ENCODE measurements around the gene KRTAP20-4. TPM values are rescaled to one million over a fixed set of nuclear protein-coding genes. Genes with fewer than 3 reads are reported as not detected.

Gene KRTAP20-4
- total RNA-seq, 2 experiments from 2014 or later, result not detected

GRCh38 chr21:30615199-30615598, 5.2 kb upstream of the KRTAP20-4 start:
- POLR2A ChIA-PET, result no interaction called here

GRCh38 chr21:30616125-30616524, 4.3 kb upstream of the KRTAP20-4 start, which contains the start of gene KRTAP20-1:
Gene KRTAP20-1, plus strand, starts transcription at chr21:30616425. Its CDS starts 30 bp downstream, at chr21:30616455.
- DNase-seq (ENCODE audit: low spot score), result no peak
- H2AFZ ChIP-seq (ENCODE audit: low read length), result no peak within 1 kb of the TSS
- H4K20me1 ChIP-seq (ENCODE audit: insufficient read depth, low read length), result no peaks in the 10 kb centered on the region
- H3K79me2 ChIP-seq (ENCODE audit: insufficient read depth, low read depth, low read length), result no peaks in the 10 kb centered on the region
- CTCF ChIA-PET (ENCODE audit: unreplicated experiment), result no interaction called here
- H3K4me1 ChIP-seq (ENCODE audit: insufficient read depth, low read length, poor library complexity, severe bottlenecking), result no peaks in the 10 kb centered on the region
- no peaks in the 10 kb centered on the region for H3K9me2 ChIP-seq (ENCODE audit: insufficient read depth, low read length)
- H3K9me3 ChIP-seq (ENCODE audit: low read length), result no peaks in the 10 kb centered on the region
- H3K4me3 ChIP-seq (ENCODE audit: low read depth, low read length, poor library complexity, severe bottlenecking), result no peak within 1 kb of the TSS
- intact Hi-C loops (cut with micrococcal nuclease; ENCODE audit: unreplicated experiment), result no loop called here
- TF ChIP-seq EZH2phosphoT487 (IDR thresholded peaks at IDR 0.05; ENCODE audit: borderline replicate concordance, low read depth, low read length) (no peak), CTCF (conservative IDR thresholded peaks at IDR 0.05; ENCODE audit: low read length) (no peak)
- H3K4me2 ChIP-seq (ENCODE audit: low read length), result no peak within 1 kb of the TSS
- H3K27ac ChIP-seq (ENCODE audit: low read depth, low read length, poor library complexity, severe bottlenecking), result no peak within 1 kb of the TSS
- no TSS peak for BruUV-seq (replicated peaks)
- H3K36me3 ChIP-seq (ENCODE audit: insufficient read depth, low read length), result no peaks in the 10 kb centered on the region
- POLR2A ChIA-PET, result no interaction called here

More at GRCh38 chr21:30615199-30615598, 5.2 kb upstream of the KRTAP20-4 start:
- H3K4me1 ChIP-seq (ENCODE audit: insufficient read depth, low read length, poor library complexity, severe bottlenecking), result no peaks in the 10 kb centered on the region
- no peak overlapping the region for H2AFZ ChIP-seq (ENCODE audit: low read length)
- no peak for TF ChIP-seq CTCF (conservative IDR thresholded peaks at IDR 0.05; ENCODE audit: low read length)
- TF ChIP-seq EZH2phosphoT487 (IDR thresholded peaks at IDR 0.05; ENCODE audit: borderline replicate concordance, low read depth, low read length), result no peak
- no peaks in the 10 kb centered on the region for H3K79me2 ChIP-seq (ENCODE audit: insufficient read depth, low read depth, low read length)
- H3K4me3 ChIP-seq (ENCODE audit: low read depth, low read length, poor library complexity, severe bottlenecking), result no peak overlapping the region
- intact Hi-C loops (cut with micrococcal nuclease; ENCODE audit: unreplicated experiment), result no loop called here
- no peaks in the 10 kb centered on the region for H3K9me2 ChIP-seq (ENCODE audit: insufficient read depth, low read length)
- H3K4me2 ChIP-seq (ENCODE audit: low read length), result no peak overlapping the region
- CTCF ChIA-PET (ENCODE audit: unreplicated experiment), result no interaction called here
- H3K36me3 ChIP-seq (ENCODE audit: insufficient read depth, low read length), result no peaks in the 10 kb centered on the region
- BruUV-seq (replicated peaks), result no TSS peak
- H3K27ac ChIP-seq (ENCODE audit: low read depth, low read length, poor library complexity, severe bottlenecking), result no peak overlapping the region
- H3K9me3 ChIP-seq (ENCODE audit: low read length), result no peaks in the 10 kb centered on the region
- H4K20me1 ChIP-seq (ENCODE audit: insufficient read depth, low read length), result no peaks in the 10 kb centered on the region
- no peak for DNase-seq (ENCODE audit: low spot score)

- CTCF ChIA-PET (ENCODE audit: unreplicated experiment), result no interaction called here
- Histone ChIP-seq H3K9me3 (ENCODE audit: low read length) (no peaks in the 10 kb centered on the region), H3K9me2 (ENCODE audit: insufficient read depth, low read length) (no peaks in the 10 kb centered on the region), H4K20me1 (ENCODE audit: insufficient read depth, low read length) (no peaks in the 10 kb centered on the region), H3K4me2 (ENCODE audit: low read length) (no peak overlapping the region), H3K4me3 (ENCODE audit: low read depth, low read length, poor library complexity, severe bottlenecking) (no peak overlapping the region), H2AFZ (ENCODE audit: low read length) (no peak overlapping the region), H3K4me1 (ENCODE audit: insufficient read depth, low read length, poor library complexity, severe bottlenecking) (no peaks in the 10 kb centered on the region), H3K27ac (ENCODE audit: low read depth, low read length, poor library complexity, severe bottlenecking) (no peak overlapping the region), H3K36me3 (ENCODE audit: insufficient read depth, low read length) (no peaks in the 10 kb centered on the region), H3K79me2 (ENCODE audit: insufficient read depth, low read depth, low read length) (no peaks in the 10 kb centered on the region)
- no peak for TF ChIP-seq CTCF (conservative IDR thresholded peaks at IDR 0.05; ENCODE audit: low read length)
- no peak for TF ChIP-seq EZH2phosphoT487 (IDR thresholded peaks at IDR 0.05; ENCODE audit: borderline replicate concordance, low read depth, low read length)
- no peak for DNase-seq (ENCODE audit: low spot score)
- POLR2A ChIA-PET, result no interaction called here
- BruUV-seq (replicated peaks), result no TSS peak
- intact Hi-C loops (cut with micrococcal nuclease; ENCODE audit: unreplicated experiment), result no loop called here
Measured at GRCh38 chr21:30620080-30620479, 347 bp upstream of the KRTAP20-4 start.
